ENCODE measurements around the gene ANGPT4.

The ANGPT4 gene

GRCh38 chr20:924639-925038, 8.5 kb upstream of the ANGPT4 start:
- no peak for FAIRE-seq
- DNase-seq (ENCODE audit: insufficient read length, low spot score) = no peak
- no peak for TF ChIP-seq PAX5 (IDR thresholded peaks at IDR 0.05; ENCODE audit: insufficient read depth, low read length, severe bottlenecking)
- no peak for TF ChIP-seq POLR2A (IDR thresholded peaks at IDR 0.05; ENCODE audit: low read depth, low read length)
- TF ChIP-seq SPI1 (IDR thresholded peaks at IDR 0.05; ENCODE audit: low read depth, low read length) = no peak
- no peak for TF ChIP-seq POLR2AphosphoS5 (IDR thresholded peaks at IDR 0.05; ENCODE audit: low read depth, low read length)
- no peak for TF ChIP-seq POU2F2 (IDR thresholded peaks at IDR 0.05; ENCODE audit: low read depth, low read length)
- no peak for TF ChIP-seq TAF1 (IDR thresholded peaks at IDR 0.05; ENCODE audit: low read depth, low read length)

- no peak for TF ChIP-seq TAF1 (IDR thresholded peaks at IDR 0.05; ENCODE audit: low read depth, low read length)
- TF ChIP-seq POU2F2 (IDR thresholded peaks at IDR 0.05; ENCODE audit: low read depth, low read length) = no peak
- TF ChIP-seq POLR2AphosphoS5 (IDR thresholded peaks at IDR 0.05; ENCODE audit: low read depth, low read length) = no peak
- no peak for TF ChIP-seq SPI1 (IDR thresholded peaks at IDR 0.05; ENCODE audit: low read depth, low read length)
- no peak for TF ChIP-seq PAX5 (IDR thresholded peaks at IDR 0.05; ENCODE audit: insufficient read depth, low read length, severe bottlenecking)
- TF ChIP-seq POLR2A (IDR thresholded peaks at IDR 0.05; ENCODE audit: low read depth, low read length) = no peak
- FAIRE-seq (no peak), DNase-seq (ENCODE audit: insufficient read length, low spot score) (no peak)
These were observed 6.6 kb upstream of the ANGPT4 start for GRCh38 chr20:922781-923180.

- no peak for TF ChIP-seq POLR2AphosphoS5 (IDR thresholded peaks at IDR 0.05; ENCODE audit: low read depth, low read length)
- TF ChIP-seq POU2F2 (IDR thresholded peaks at IDR 0.05; ENCODE audit: low read depth, low read length) = no peak
- no peak for TF ChIP-seq SPI1 (IDR thresholded peaks at IDR 0.05; ENCODE audit: low read depth, low read length)
- TF ChIP-seq PAX5 (IDR thresholded peaks at IDR 0.05; ENCODE audit: insufficient read depth, low read length, severe bottlenecking) = no peak
- no peak for TF ChIP-seq TAF1 (IDR thresholded peaks at IDR 0.05; ENCODE audit: low read depth, low read length)
- no peak for FAIRE-seq
- DNase-seq (ENCODE audit: insufficient read length, low spot score) = no peak
These were observed 4.9 kb upstream of the ANGPT4 start for GRCh38 chr20:921068-921467.

- FAIRE-seq (no peak), DNase-seq (ENCODE audit: insufficient read length, low spot score) (no peak)
- no peak for TF ChIP-seq TAF1 (IDR thresholded peaks at IDR 0.05; ENCODE audit: low read depth, low read length)
- TF ChIP-seq SPI1 (IDR thresholded peaks at IDR 0.05; ENCODE audit: low read depth, low read length) = no peak
- TF ChIP-seq POLR2A (IDR thresholded peaks at IDR 0.05; ENCODE audit: low read depth, low read length) = no peak
- TF ChIP-seq POU2F2 (IDR thresholded peaks at IDR 0.05; ENCODE audit: low read depth, low read length) = no peak
- no peak for TF ChIP-seq PAX5 (IDR thresholded peaks at IDR 0.05; ENCODE audit: insufficient read depth, low read length, severe bottlenecking)
- no peak for TF ChIP-seq POLR2AphosphoS5 (IDR thresholded peaks at IDR 0.05; ENCODE audit: low read depth, low read length)
These were observed 4.2 kb upstream of the ANGPT4 start for GRCh38 chr20:920311-920710.

- DNase-seq (ENCODE audit: insufficient read length, low spot score) = no peak
- no peak for TF ChIP-seq POU2F2 (IDR thresholded peaks at IDR 0.05; ENCODE audit: low read depth, low read length)
- no peak for TF ChIP-seq POLR2AphosphoS5 (IDR thresholded peaks at IDR 0.05; ENCODE audit: low read depth, low read length)
- TF ChIP-seq TAF1 (IDR thresholded peaks at IDR 0.05; ENCODE audit: low read depth, low read length) = no peak
- TF ChIP-seq SPI1 (IDR thresholded peaks at IDR 0.05; ENCODE audit: low read depth, low read length) = no peak
- TF ChIP-seq PAX5 (IDR thresholded peaks at IDR 0.05; ENCODE audit: insufficient read depth, low read length, severe bottlenecking) = no peak
- no peak for TF ChIP-seq POLR2A (IDR thresholded peaks at IDR 0.05; ENCODE audit: low read depth, low read length)
- FAIRE-seq = no peak
These were observed 3.4 kb upstream of the ANGPT4 start for GRCh38 chr20:919491-919916.

GRCh38 chr20:917416-917815, 1.3 kb upstream of the ANGPT4 start:
- DNase-seq (ENCODE audit: insufficient read length, low spot score) (no peak), FAIRE-seq (no peak)
- TF ChIP-seq TAF1 (IDR thresholded peaks at IDR 0.05; ENCODE audit: low read depth, low read length) (no peak), POU2F2 (IDR thresholded peaks at IDR 0.05; ENCODE audit: low read depth, low read length) (no peak), POLR2AphosphoS5 (IDR thresholded peaks at IDR 0.05; ENCODE audit: low read depth, low read length) (no peak), POLR2A (IDR thresholded peaks at IDR 0.05; ENCODE audit: low read depth, low read length) (no peak), PAX5 (IDR thresholded peaks at IDR 0.05; ENCODE audit: insufficient read depth, low read length, severe bottlenecking) (no peak), SPI1 (IDR thresholded peaks at IDR 0.05; ENCODE audit: low read depth, low read length) (no peak)

GRCh38 chr20:916825-917224, 691 bp upstream of the ANGPT4 start:
- TF ChIP-seq POLR2AphosphoS5 (IDR thresholded peaks at IDR 0.05; ENCODE audit: low read depth, low read length) = no peak
- TF ChIP-seq SPI1 (IDR thresholded peaks at IDR 0.05; ENCODE audit: low read depth, low read length) = no peak
- TF ChIP-seq PAX5 (IDR thresholded peaks at IDR 0.05; ENCODE audit: insufficient read depth, low read length, severe bottlenecking) = no peak
- TF ChIP-seq POU2F2 (IDR thresholded peaks at IDR 0.05; ENCODE audit: low read depth, low read length) = no peak
- no peak for TF ChIP-seq TAF1 (IDR thresholded peaks at IDR 0.05; ENCODE audit: low read depth, low read length)
- TF ChIP-seq POLR2A (IDR thresholded peaks at IDR 0.05; ENCODE audit: low read depth, low read length) = no peak
- FAIRE-seq (no peak), DNase-seq (ENCODE audit: insufficient read length, low spot score) (no peak)

- DNase-seq (ENCODE audit: insufficient read length, low spot score) = no peak
- no peak for FAIRE-seq
- no peak for TF ChIP-seq SPI1 (IDR thresholded peaks at IDR 0.05; ENCODE audit: low read depth, low read length)
- TF ChIP-seq PAX5 (IDR thresholded peaks at IDR 0.05; ENCODE audit: insufficient read depth, low read length, severe bottlenecking) = no peak
- TF ChIP-seq POLR2A (IDR thresholded peaks at IDR 0.05; ENCODE audit: low read depth, low read length) = no peak
- no peak for TF ChIP-seq POLR2AphosphoS5 (IDR thresholded peaks at IDR 0.05; ENCODE audit: low read depth, low read length)
- TF ChIP-seq TAF1 (IDR thresholded peaks at IDR 0.05; ENCODE audit: low read depth, low read length) = no peak
- no peak for TF ChIP-seq POU2F2 (IDR thresholded peaks at IDR 0.05; ENCODE audit: low read depth, low read length)
These were observed 1.2 kb downstream of the ANGPT4 start for GRCh38 chr20:914727-915498.

GRCh38 chr20:913306-913849, 2.8 kb downstream of the ANGPT4 start:
- no peak for DNase-seq (ENCODE audit: insufficient read length, low spot score)
- FAIRE-seq = no peak
- no peak for TF ChIP-seq POU2F2 (IDR thresholded peaks at IDR 0.05; ENCODE audit: low read depth, low read length)
